SK-N-SH treated with all-trans-retinoic acid at 6 μM for 48 hours (cell line): ENCODE measurements around the gene OR13A1.

ENCODE experiments used
- ARNTL ChIP-seq: fragments of 450-650 bp; formaldehyde crosslinking; IDR thresholded peaks from 2 replicates; pipeline ENCODE4 v1.5.0; 2020; ENCODE audit warnings: low read depth, mild to moderate bottlenecking, moderate library complexity, borderline replicate concordance
- CSRNP3 ChIP-seq: fragments of 250-450 bp; sonication (Bioruptor Pico); IDR thresholded peaks from 2 replicates; pipeline ENCODE4 v1.5.1; 2021; ENCODE audit warnings: mild to moderate bottlenecking, moderate library complexity
- GLIS3 ChIP-seq: fragments of 250-450 bp; sonication (Bioruptor Pico); IDR thresholded peaks from 2 replicates; pipeline ENCODE4 v1.5.0; 2020; ENCODE audit warnings: mild to moderate bottlenecking, moderate library complexity
- PATZ1 ChIP-seq: fragments of 250-450 bp; sonication (Bioruptor Pico); IDR thresholded peaks from 2 replicates; pipeline ENCODE4 v1.8.0; 2020; ENCODE audit warnings: mild to moderate bottlenecking, moderate library complexity, borderline replicate concordance
- PPARA ChIP-seq: fragments of 250-450 bp; sonication (Bioruptor Pico); IDR thresholded peaks from 2 replicates; pipeline ENCODE4 v1.5.0; 2020; ENCODE audit warnings: mild to moderate bottlenecking, borderline replicate concordance
- TOX ChIP-seq: fragments of 250-450 bp; sonication (Bioruptor Pico); IDR thresholded peaks from 2 replicates; pipeline ENCODE4 v1.8.0; 2021; ENCODE audit warnings: mild to moderate bottlenecking, moderate library complexity, borderline replicate concordance

DNA sequence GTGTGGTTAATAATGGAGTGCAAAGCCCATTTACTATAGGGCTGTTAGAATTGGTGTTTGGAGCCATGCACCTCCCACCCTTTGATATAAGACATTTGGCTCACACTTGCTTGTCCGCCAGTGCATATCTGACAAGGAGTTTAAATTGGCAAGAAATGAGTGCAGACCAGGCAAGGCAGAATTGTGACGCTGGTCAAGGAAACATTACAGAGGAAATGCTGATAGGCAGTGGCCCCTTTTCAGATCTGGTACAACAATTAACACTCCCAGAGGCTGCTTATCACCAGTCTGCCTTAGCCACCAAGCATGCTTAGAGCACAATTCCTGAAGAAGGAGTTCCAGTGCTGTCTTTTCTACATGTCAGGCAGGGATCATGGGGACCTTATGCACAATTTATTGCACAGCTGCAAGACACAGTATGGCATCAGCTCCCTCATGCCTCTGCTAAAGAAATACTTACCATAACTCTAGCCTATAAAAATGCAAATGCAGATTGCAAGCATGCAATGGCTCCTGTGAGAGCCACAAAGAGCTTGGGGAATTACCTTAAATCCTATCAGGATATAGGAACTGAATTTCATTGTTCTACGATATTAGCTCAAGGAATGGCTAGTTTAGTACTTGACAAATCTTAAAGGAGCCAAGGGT, 35.2 kb downstream of the OR13A1 start:
- no peak for TF ChIP-seq PATZ1 (CRISPR knock-in tag)
- no peak for TF ChIP-seq TOX (CRISPR knock-in tag)
- no peak for TF ChIP-seq CSRNP3 (CRISPR knock-in tag)
- TF ChIP-seq PPARA: no peak
- no peak for TF ChIP-seq ARNTL (CRISPR knock-in tag)
- no peak for TF ChIP-seq GLIS3 (CRISPR knock-in tag)
